Stimulated activated CD4-positive, alpha-beta T cell treated with anti-CD3 and anti-CD28 coated beads, Interleukin-12 subunit alpha, Interleukin-12 subunit beta, amount 100 ng/mL, for 48 hours (primary cell): ENCODE results near the gene UGGT2.
"Not testable (repeated sequence)": the region's sequence is repeated elsewhere in the genome, so short reads cannot be mapped to it uniquely, and the experiment has no call there.

Source experiments
- DNase-seq, 3 donors: peaks; one replicate each; pipeline ENCODE4 v3.0.0-alpha.2; 2020; ENCODE audit warnings: low read depth in 2 of 3, low spot score in 1 of 3

The UGGT2 gene

GRCh38 chr13:95898256-95898655 is 154.9 kb downstream of the UGGT2 start:
- no peak for DNase-seq

- no peak for DNase-seq
Measured at GRCh38 chr13:95896301-95896700, 156.9 kb downstream of the UGGT2 start.

GRCh38 chr13:95893861-95894260 is 159.3 kb downstream of the UGGT2 start:
- DNase-seq = no peak

DNA sequence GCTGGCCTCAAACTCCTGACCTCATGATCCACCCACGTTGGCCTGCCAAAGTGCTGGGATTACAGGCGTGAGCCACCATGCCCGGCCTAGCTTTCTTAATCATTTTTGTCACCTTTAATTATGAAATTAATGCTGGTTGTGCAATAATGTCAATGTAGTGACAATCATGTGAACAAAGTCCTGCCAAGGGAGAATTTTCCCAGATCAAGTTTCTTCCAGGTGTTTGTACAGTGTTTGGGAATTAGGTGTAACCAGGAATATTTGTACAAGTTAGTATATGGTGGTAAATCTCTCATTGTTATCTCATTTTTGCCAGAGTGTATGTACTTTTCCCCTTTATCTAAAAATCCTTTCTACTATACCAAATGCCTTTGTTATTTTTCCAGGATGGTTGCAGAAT is 171.1 kb downstream of the UGGT2 start:
- DNase-seq = no peak

- no peak for DNase-seq
Measured at GRCh38 chr13:95880331-95880730, 172.9 kb downstream of the UGGT2 start.

DNA sequence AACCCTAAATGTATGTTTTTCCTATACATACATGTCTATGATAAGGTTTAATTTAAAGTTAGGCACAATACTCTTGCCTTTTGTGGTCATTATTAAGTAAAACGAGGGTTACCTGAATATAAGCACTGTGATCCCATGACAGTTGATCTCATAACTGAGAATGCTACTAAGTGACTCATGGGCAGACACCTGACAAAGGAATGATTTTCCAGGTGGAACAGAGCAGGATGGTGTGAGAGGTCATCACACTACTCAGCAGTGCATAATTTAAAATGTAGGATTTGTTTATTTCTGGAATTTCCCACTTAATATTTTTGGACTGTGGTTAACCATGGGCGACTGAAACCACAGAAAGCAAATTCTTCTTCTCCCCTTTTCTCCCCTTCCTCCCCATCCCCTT is 178.9 kb downstream of the UGGT2 start:
- no peak for DNase-seq

DNA sequence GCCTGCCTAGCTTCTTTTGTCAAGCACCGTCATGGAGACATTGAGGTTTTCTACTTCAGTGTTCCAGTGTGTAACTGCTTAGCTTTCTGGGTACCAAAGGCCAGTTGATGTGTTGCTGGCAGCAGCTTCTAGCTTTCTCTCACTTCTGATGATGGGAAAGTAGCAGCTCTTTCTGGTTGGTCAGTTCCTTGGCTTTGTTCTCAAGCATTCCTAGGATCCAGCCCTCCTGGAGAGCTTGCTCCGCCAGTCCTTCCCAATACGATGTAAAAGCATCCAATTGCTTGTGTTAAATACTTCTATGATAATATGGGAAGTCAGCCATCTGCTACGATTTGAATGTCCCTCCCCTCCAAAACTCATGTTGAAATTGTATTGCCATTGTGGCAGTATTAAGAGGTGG is 182.8 kb downstream of the UGGT2 start:
- no peak for DNase-seq

DNA sequence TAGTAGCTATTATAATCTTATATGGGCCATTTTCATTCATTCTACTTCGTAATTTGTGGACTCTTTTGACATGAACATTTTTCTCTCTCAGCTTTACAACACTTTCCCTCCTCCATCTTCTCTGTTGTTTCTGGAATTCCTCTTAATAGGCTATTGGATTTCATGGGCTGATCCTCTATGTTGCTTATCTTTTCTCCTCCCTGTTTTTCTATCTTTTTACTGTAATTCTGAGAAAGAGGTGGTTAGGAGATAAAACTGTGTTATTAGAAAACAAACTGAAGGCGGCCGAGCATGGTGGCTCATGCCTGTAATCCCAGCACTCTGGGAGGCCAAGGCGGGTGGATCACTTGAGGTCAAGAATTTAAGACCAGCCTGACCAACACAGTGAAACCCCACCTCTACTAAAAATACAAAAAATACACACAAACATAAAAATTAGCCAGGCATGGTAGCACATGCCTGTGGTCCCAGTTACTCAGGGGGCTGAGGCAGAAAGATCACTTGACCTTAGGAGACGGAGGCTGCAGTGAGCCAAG is 188.1 kb downstream of the UGGT2 start:
- DNase-seq = no peak

DNA sequence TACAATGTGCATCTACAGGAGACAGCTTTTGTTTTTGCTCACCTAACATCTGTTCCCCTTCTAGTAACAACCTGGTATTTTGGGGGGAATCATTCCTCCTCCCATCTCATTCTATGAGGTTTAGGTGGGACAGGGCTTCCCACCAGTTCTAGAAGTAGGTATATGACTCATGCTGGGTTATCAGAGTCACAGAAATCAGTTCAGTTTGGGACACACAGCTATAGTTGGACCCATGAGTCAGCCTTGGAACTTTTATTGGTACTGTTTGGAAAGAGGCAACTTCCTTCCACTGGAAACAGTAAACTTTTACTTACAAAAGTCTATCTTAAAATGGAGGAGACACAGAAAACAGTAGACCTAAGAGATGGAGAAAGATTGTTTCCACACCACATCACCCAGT is 190.8 kb downstream of the UGGT2 start:
- DNase-seq = no peak

DNA sequence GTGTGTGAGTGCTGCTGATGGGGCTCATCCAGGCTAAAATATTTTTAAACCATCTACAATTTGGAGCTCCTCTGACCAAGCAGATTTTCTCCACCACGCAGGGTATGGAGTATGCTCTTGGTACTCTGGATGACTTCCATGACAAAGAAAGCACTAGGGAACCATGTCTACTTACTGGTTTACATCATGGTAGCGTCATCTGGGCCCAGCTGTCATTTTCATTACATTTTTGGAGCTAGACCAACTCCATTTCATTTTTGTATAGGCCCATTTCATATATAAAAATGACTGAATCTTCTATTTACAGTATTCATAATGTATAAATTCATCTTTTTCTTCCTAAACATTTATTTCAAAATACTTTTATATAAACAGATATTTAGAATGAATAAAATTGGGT is 191.9 kb downstream of the UGGT2 start:
- DNase-seq = no peak

GRCh38 chr13:95858286-95859075 is 194.7 kb downstream of the UGGT2 start:
- DNase-seq = no peak

DNA sequence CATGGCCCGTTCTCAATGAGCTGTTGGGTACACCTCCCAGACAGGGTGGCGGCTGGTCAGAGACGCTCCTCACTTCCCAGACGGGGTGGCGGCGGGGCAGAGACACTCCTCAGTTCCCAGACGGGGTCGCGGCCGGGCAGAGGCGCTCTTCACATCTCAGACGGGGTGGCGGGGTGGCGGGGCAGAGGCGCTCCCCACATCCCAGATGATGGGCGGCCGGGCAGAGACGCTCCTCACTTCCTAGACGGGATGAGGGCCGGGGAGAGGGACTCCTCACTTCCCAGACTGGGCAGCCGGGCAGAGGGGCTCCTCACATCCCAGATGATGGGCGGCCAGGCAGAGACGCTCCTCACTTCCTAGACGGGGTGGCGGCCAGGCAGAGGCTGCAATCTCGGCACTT is 207.5 kb downstream of the UGGT2 start:
- DNase-seq = not testable (repeated sequence)

- DNase-seq = no peak
Measured at GRCh38 chr13:95842898-95843297, 210.3 kb downstream of the UGGT2 start.

- no peak for DNase-seq
Measured at GRCh38 chr13:95841894-95842293, 211.3 kb downstream of the UGGT2 start.

DNA sequence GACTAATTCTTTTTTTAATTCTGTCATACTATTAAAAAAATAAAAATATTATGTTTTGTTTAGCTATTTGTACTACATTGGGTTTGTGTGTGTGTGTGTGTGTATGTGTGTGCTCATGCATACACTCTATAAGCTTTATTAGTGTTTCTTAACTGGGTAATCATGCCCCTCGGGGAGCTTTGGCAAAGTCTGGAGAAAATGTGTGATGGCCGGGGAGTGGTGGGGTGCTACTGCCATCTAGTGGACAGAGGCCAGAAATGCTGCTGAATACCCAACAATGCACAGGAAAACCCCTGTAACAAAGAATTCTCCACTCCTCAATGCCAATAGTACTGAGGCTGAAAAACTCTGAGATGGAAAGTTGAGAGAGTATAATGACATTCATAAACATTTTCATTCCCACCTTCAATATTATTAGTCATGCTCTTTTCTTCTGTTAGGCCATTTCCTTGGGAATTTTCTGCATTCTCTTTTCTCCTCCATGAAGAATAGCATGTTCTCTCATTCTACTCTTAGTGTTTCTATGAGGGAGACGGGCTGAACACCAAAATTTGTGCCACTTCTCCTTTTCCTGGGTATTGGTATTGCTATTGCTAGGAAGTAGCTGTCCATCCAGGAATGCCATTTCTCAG is 219.0 kb downstream of the UGGT2 start:
- peak; percentile 43 to 65 (median 44) for DNase-seq

DNA sequence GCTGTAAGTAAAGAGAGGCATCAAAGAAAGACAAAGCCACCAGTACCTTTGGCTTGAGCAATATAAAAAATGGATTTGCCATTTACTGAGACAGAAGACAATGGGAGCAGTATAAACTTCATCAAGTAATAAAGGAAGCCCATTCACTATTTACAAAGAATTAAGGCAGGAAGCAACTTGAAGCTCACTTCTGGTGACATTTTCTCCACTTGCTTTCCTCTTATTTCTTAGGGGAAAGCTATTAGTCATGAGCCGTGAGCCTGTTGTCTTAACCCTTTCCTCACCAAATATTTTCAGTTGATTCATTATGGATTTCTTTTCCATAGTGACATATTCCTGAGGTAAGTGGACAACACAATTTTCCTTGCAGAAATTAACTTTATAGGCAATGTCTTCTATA is 219.5 kb downstream of the UGGT2 start:
- DNase-seq = no peak

DNA sequence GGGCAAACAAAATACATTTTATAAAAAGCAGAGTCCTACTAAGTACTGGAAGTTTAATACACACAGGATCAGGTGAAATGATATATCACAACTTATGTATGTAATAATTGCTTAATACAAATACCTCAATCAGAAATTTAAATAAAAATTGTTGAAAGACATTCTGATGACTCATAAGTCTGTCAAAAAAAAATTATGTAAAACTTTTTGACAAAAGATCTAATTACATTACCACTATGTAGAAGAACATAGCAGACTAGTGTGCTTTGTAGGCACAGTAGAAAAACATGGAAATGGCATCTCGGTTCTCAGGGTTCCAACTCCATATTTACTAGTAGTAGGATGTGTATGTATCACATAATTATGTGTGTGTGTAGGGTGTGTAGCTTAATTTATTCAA is 220.1 kb downstream of the UGGT2 start:
- DNase-seq = no peak

- no peak for DNase-seq
Measured at GRCh38 chr13:95822303-95822702, 230.9 kb downstream of the UGGT2 start.

DNA sequence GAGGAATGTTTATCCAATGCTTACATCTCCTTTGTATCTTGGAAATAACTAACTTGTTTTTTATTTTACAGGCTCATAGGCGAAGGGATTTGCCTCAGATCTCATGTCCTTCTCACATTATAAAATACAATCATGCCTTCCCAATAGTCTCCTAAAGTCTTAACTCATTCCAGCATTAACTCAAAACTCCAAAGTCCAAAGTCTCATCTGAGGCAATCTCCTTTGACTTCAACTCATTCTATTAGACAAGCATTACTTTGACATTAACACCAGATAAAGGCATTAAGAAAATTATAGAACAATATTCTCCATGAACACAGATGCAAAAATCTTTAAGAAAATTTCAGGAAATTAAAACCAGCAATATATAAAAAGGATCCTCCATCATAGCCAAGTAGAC is 238.7 kb downstream of the UGGT2 start:
- no peak for DNase-seq

GRCh38 chr13:95813139-95813538 is 240.1 kb downstream of the UGGT2 start:
- DNase-seq = no peak

GRCh38 chr13:95809429-95809828 is 243.8 kb downstream of the UGGT2 start:
- no peak for DNase-seq

GRCh38 chr13:95805921-95806320 is 247.3 kb downstream of the UGGT2 start:
- no peak for DNase-seq

GRCh38 chr13:95801825-95802224 is 251.4 kb downstream of the UGGT2 start:
- DNase-seq = no peak
